HG02885 (cell line): ENCODE measurements around the gene CDCA3.

Experiments
- ATAC-seq: cut with Tn5 transposase; IDR thresholded peaks from one replicate; pipeline ENCODE4 v1.9.1; 2021; ENCODE audit warnings: mild to moderate bottlenecking; ENCODE audit not compliant: unreplicated experiment, poor library complexity

Gene CDCA3

DNA sequence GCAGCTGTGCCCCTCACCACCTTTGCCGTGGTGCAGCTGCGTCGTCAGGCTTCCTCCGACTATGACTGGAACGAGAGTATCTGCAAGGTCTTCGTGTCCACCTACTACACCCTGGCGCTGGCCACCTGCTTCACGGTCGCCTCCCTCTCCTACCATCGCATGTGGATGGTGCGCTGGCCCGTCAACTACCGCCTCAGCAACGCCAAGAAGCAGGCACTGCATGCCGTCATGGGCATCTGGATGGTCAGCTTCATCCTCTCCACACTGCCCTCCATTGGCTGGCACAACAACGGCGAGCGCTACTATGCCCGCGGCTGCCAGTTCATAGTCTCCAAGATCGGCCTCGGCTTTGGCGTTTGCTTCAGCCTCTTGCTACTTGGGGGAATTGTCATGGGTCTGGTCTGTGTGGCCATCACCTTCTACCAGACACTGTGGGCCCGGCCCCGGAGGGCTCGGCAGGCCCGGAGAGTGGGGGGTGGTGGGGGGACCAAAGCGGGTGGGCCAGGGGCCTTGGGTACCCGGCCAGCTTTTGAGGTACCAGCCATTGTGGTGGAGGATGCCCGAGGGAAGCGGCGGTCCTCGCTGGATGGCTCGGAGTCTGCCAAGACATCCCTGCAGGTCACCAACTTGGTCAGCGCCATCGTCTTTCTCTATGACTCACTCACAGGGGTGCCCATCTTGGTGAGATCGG, 26.9 kb downstream of the CDCA3 start:
- no peak for ATAC-seq

DNA sequence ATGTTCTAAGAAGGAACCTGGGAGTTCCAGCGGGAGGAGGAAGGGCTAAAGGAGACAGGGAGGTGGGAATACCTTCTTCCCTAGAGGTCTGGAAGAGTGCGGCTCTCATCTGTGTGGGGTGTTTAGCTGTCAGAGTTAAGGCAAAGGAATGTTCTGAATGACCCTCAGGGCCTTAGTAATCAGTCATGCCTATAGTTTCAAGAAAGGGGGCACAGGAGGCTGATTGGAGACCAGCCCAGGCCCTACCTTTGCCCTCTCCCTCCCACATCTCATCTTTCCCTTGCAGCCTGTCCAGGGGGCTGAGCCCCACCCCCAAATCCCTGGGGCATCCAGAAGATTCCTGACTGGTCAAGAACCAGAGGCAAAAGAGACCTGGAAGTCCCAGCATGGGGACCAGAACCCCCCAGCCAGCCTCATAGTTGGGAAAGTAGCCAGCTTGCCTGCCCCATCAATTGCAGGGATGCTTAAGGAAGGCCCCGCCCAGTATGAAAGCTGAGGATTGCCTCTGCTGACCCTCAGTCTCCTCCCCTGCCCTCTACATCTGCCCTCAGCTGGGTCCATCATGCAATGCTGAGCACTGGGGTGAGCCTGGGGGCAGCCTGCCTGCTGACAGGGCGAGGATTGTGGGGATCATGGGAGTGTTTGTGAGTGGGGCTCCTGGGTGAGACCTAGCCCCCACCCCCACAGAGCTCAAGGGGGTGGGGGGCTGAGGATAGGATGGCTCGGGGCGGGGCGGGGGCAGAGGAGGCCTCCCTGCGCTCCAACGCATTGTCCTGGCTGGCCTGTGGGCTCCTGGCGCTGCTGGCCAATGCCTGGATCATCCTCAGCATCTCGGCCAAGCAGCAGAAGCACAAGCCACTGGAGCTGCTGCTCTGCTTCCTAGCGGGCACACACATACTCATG, 27.7 kb downstream of the CDCA3 start:
- ATAC-seq = no peak

- ATAC-seq = no peak
Observed at GRCh38 chr12:6822426-6823135, 28.5 kb downstream of the CDCA3 start.

GRCh38 chr12:6821591-6822425, 29.3 kb downstream of the CDCA3 start, which contains the start of gene GPR162:
TSS of gene GPR162 (plus strand) at chr12:6821821. CDS start at chr12:6823899, 2,078 bp downstream.
- no peak for ATAC-seq

GRCh38 chr12:6820166-6820565, 30.9 kb downstream of the CDCA3 start:
- ATAC-seq = no peak

DNA sequence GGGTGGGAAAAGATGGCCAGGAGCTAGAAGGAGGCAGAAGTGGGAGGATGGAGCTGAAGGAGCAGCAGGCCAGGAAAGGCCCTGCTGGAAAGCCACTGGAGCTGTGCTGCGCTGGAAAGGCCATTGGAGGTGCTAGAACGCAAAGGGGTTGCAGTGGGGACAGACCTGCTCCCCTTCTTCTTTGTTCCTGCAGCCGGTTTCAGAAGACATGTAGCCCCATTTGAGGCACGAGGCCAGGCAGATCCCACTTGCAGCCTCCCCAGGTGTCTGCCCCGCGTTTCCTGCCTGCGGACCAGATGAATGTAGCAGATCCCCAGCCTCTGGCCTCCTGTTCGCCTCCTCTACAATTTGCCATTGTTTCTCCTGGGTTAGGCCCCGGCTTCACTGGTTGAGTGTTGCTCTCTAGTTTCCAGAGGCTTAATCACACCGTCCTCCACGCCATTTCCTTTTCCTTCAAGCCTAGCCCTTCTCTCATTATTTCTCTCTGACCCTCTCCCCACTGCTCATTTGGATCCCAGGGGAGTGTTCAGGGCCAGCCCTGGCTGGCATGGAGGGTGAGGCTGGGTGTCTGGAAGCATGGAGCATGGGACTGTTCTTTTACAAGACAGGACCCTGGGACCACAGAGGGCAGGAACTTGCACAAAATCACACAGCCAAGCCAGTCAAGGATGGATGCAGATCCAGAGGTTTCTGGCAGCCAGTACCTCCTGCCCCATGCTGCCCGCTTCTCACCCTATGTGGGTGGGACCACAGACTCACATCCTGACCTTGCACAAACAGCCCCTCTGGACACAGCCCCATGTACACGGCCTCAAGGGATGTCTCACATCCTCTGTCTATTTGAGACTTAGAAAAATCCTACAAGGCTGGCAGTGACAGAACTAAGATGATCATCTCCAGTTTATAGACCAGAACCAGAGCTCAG, 31.7 kb downstream of the CDCA3 start:
- no peak for ATAC-seq

DNA sequence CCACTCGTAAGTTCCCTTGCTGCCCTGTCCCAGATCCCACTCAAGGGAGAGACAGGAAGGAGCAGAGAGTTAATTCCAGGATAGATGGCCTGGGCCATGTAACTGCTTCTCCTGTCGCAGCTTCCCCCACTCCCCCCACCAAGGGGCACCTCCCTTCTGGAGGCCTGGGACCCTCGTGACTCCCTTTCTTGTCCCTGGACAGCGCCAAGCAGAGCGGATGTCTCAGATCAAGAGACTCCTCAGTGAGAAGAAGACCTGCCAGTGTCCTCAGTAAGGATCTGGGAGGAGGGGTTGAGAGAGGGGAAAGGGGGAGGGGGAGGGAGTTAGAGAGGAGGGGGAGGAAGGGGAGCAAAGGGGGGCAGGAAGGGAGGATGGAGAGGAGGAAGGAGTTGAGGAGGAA, 32.4 kb downstream of the CDCA3 start:
- no peak for ATAC-seq

DNA sequence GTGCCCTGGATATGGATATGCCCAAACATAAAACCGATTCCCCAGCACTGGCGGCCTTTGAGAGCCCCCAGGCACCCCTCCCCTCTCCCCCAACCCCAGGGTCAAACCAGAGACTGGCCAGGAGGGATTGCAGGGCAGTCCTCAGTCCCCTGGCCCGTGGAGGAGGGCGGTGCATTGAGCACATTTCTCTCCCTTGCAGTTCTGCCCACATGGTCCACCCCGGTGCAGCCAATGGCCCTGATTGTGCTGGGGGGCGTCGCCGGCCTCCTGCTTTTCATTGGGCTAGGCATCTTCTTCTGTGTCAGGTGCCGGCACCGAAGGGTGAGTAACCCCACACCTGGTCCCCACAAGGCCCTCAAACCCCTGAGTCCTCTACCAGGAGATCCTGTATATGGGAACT, 32.9 kb downstream of the CDCA3 start:
- no peak for ATAC-seq

GRCh38 chr12:6817662-6818157, 33.4 kb downstream of the CDCA3 start:
- no peak for ATAC-seq

GRCh38 chr12:6817098-6817497, 34.0 kb downstream of the CDCA3 start:
- no peak for ATAC-seq

- ATAC-seq = no peak
Observed at GRCh38 chr12:6816598-6816997, 34.5 kb downstream of the CDCA3 start.

DNA sequence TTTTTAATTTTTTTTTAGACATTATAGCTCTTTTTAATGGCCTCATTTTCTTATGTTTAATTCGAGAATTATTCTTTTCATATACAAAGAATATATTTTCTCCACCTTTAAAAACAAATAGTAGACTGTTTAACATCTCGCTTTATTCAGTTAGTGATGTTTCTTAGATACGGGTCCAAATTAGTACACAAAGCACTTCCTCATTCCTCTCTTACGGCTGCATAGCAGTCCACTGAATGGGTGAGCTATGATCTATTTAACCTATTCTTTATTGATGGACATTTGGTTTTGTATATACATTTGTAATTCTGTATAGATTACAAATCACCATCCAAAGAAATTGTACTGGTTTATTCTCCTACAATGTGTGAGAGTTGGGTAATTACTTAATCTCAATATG, 37.7 kb downstream of the CDCA3 start:
- ATAC-seq = no peak

- ATAC-seq = no peak
Observed at GRCh38 chr12:6810758-6811157, 40.3 kb downstream of the CDCA3 start.

DNA sequence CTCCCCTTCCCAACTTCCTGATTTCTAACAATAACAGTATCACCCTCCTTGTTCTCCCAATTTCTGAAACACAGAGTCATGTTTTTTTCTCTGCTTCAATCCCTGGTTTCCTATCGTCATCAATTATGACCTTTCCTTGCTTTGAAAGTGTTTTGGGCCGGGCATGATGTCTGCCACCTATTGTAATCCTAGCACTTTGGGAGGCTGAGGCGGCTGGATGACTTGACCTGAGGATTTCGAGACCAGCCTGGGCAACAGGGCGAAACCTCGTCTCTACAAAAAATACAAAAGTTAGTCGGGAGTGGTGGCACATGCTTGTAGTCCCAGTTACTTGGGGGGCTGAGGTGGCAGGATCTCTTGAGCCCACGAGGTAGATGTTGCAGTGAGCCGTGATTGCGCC, 42.0 kb downstream of the CDCA3 start:
- ATAC-seq = no peak

GRCh38 chr12:6807170-6807569, 43.9 kb downstream of the CDCA3 start:
- no peak for ATAC-seq

- ATAC-seq = no peak
Observed at GRCh38 chr12:6799147-6799546, 51.9 kb downstream of the CDCA3 start.
